HepG2 (cell line): ENCODE results near the gene GPR119. TPM values are rescaled to one million over a fixed set of nuclear protein-coding genes. Genes with fewer than 3 reads are reported as not detected.

Source experiments
- KLF11 ChIP-seq: IDR thresholded peaks from 2 replicates; pipeline ENCODE4 v1.6.1; 2016; ENCODE audit warnings: missing compliant biosample characterization
- polyA plus RNA-seq, 8 experiments: library from polyadenylated mRNA; depleted of rRNA in 3 of 8; stranded (reverse) in 7 of 8; unstranded in 1 of 8; fragments of >200 nt; fragmentation: Illumina TruSeq in 4 of 8; extraction: Trizol in 4 of 8; gene quantifications; 2 replicates each; pipeline versions ENCODE4 v1.2.1 to v1.2.3, GENCODE V29; 2011 to 2016; ENCODE audit warnings: low read depth in 4 of 8, missing spikeins in 1 of 8, mixed read lengths in 1 of 8; ENCODE audit not compliant: insufficient read depth in 1 of 8
- total RNA-seq, 5 experiments: library from RNA; depleted of rRNA; stranded (reverse); fragments of >200 nt; fragmentation: Illumina TruSeq; extraction: Trizol; gene quantifications; 2 replicates each; pipeline ENCODE4 v1.2.3, GENCODE V29; 2016; ENCODE audit warnings: low read depth in 1 of 5
- TF ChIP-seq, protein P1 (sequence below): sonication (generic); formaldehyde crosslinking; IDR thresholded peaks from 2 replicates; pipeline ENCODE4 v1.5.0; 2020; ENCODE audit warnings: mild to moderate bottlenecking, missing genetic modification reagents, borderline replicate concordance
- TF ChIP-seq, protein P2 (sequence below): sonication (generic); formaldehyde crosslinking; IDR thresholded peaks from 2 replicates; pipeline ENCODE4 v1.4.0; 2020; ENCODE audit warnings: mild to moderate bottlenecking, missing genetic modification reagents, borderline replicate concordance

Gene GPR119
- total and polyA plus RNA-seq, 2 of the 13 experiments (the other 11 are each of a cell fraction or from before 2014, with no cell fraction given), result 2.6 to 5.5 TPM

DNA sequence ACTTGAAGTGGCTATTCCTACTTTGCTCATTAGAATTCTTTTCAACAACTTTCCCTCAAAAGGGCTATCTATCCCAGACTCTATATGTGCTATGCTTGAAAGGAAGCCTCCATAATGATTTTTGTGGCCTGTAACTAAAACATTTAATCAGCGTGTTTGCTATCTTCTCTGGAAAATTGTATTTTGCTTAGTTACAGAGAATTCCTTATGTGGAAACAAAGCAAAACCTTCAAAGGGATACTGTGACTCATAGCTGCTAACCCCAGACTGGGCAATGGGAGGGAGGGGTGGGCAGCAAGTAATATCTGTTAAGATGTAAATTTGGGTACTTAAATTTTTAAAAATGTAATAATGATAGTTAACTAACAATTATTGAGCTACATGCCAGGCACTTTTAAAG, 42.1 kb downstream of the GPR119 start (continued):
- TF ChIP-seq, protein P1, sequence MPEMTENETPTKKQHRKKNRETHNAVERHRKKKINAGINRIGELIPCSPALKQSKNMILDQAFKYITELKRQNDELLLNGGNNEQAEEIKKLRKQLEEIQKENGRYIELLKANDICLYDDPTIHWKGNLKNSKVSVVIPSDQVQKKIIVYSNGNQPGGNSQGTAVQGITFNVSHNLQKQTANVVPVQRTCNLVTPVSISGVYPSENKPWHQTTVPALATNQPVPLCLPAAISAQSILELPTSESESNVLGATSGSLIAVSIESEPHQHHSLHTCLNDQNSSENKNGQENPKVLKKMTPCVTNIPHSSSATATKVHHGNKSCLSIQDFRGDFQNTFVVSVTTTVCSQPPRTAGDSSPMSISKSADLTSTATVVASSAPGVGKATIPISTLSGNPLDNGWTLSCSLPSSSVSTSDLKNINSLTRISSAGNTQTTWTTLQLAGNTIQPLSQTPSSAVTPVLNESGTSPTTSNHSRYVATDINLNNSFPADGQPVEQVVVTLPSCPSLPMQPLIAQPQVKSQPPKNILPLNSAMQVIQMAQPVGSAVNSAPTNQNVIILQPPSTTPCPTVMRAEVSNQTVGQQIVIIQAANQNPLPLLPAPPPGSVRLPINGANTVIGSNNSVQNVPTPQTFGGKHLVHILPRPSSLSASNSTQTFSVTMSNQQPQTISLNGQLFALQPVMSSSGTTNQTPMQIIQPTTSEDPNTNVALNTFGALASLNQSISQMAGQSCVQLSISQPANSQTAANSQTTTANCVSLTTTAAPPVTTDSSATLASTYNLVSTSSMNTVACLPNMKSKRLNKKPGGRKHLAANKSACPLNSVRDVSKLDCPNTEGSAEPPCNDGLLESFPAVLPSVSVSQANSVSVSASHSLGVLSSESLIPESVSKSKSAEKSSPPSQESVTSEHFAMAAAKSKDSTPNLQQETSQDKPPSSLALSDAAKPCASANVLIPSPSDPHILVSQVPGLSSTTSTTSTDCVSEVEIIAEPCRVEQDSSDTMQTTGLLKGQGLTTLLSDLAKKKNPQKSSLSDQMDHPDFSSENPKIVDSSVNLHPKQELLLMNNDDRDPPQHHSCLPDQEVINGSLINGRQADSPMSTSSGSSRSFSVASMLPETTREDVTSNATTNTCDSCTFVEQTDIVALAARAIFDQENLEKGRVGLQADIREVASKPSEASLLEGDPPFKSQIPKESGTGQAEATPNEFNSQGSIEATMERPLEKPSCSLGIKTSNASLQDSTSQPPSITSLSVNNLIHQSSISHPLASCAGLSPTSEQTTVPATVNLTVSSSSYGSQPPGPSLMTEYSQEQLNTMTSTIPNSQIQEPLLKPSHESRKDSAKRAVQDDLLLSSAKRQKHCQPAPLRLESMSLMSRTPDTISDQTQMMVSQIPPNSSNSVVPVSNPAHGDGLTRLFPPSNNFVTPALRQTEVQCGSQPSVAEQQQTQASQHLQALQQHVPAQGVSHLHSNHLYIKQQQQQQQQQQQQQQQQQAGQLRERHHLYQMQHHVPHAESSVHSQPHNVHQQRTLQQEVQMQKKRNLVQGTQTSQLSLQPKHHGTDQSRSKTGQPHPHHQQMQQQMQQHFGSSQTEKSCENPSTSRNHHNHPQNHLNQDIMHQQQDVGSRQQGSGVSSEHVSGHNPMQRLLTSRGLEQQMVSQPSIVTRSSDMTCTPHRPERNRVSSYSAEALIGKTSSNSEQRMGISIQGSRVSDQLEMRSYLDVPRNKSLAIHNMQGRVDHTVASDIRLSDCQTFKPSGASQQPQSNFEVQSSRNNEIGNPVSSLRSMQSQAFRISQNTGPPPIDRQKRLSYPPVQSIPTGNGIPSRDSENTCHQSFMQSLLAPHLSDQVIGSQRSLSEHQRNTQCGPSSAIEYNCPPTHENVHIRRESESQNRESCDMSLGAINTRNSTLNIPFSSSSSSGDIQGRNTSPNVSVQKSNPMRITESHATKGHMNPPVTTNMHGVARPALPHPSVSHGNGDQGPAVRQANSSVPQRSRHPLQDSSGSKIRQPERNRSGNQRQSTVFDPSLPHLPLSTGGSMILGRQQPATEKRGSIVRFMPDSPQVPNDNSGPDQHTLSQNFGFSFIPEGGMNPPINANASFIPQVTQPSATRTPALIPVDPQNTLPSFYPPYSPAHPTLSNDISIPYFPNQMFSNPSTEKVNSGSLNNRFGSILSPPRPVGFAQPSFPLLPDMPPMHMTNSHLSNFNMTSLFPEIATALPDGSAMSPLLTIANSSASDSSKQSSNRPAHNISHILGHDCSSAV (CRISPR knock-in tag), result no peak
- TF ChIP-seq KLF11 (CRISPR knock-in tag), result no peak
- TF ChIP-seq, protein P2, sequence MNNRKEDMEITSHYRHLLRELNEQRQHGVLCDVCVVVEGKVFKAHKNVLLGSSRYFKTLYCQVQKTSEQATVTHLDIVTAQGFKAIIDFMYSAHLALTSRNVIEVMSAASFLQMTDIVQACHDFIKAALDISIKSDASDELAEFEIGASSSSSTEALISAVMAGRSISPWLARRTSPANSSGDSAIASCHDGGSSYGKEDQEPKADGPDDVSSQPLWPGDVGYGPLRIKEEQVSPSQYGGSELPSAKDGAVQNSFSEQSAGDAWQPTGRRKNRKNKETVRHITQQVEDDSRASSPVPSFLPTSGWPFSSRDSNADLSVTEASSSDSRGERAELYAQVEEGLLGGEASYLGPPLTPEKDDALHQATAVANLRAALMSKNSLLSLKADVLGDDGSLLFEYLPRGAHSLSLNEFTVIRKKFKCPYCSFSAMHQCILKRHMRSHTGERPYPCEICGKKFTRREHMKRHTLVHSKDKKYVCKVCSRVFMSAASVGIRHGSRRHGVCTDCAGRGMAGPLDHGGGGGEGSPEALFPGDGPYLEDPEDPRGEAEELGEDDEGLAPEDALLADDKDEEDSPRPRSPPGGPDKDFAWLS (CRISPR knock-in tag), result no peak
